ENCODE data around the gene PCDHB3.
"Not testable (repeated sequence)": the region's sequence is repeated elsewhere in the genome, so short reads cannot be mapped to it uniquely, and the experiment has no call there.

The PCDHB3 gene

GRCh38 chr5:141135718-141136266, 35.5 kb downstream of the PCDHB3 start:
- no peak for DNase-seq (ENCODE audit: low spot score)

GRCh38 chr5:141137346-141137745, 37.1 kb downstream of the PCDHB3 start:
- not testable (repeated sequence) for DNase-seq (ENCODE audit: low spot score)

GRCh38 chr5:141149812-141150211, 49.5 kb downstream of the PCDHB3 start, which contains the start of gene PCDHB6:
Gene PCDHB6, plus strand, starts transcription at chr5:141150057. Its CDS starts 201 bp downstream, at chr5:141150258.
- DNase-seq (ENCODE audit: low spot score), result no peak

- no peak for DNase-seq (ENCODE audit: low spot score)
These were observed 50.1 kb downstream of the PCDHB3 start for GRCh38 chr5:141150224-141150992.

- DNase-seq (ENCODE audit: low spot score), result no peak
These were observed 50.7 kb downstream of the PCDHB3 start for GRCh38 chr5:141150993-141151325.

- not testable (repeated sequence) for DNase-seq (ENCODE audit: low spot score)
These were observed 51.4 kb downstream of the PCDHB3 start for GRCh38 chr5:141151632-141152031.

- not testable (repeated sequence) for DNase-seq (ENCODE audit: low spot score)
These were observed 51.8 kb downstream of the PCDHB3 start for GRCh38 chr5:141152096-141152495.
